NOMO-1 treated with dmso at 0.1 percent for 144 hours (cell line): Measurements from ENCODE around the gene OR2T5.
"Not testable (repeated sequence)": the region's sequence is repeated elsewhere in the genome, so short reads cannot be mapped to it uniquely, and the experiment has no call there.

Experiments
- DNase-seq: peaks from one replicate; lab custom pipeline; 2025; ENCODE audit not compliant: unreplicated experiment; lab: John Stamatoyannopoulos, UW

OR2T5 gene

GRCh38 chr1:248488289-248488688 is at the start of gene OR2T5:
Gene OR2T5, plus strand, starts transcription at chr1:248488589. Its CDS starts 0 bp downstream, at chr1:248488589.
- DNase-seq, result not testable (repeated sequence)

GRCh38 chr1:248438668-248439067 is 49.7 kb upstream of the OR2T5 start:
- DNase-seq, result not testable (repeated sequence)

GRCh38 chr1:248439283-248439682 is 49.1 kb upstream of the OR2T5 start:
- not testable (repeated sequence) for DNase-seq

- not testable (repeated sequence) for DNase-seq
These were observed 45.7 kb upstream of the OR2T5 start for GRCh38 chr1:248442500-248443277.

GRCh38 chr1:248444603-248445002 is 43.8 kb upstream of the OR2T5 start:
- DNase-seq, result not testable (repeated sequence)

GRCh38 chr1:248445399-248445798 is 43.0 kb upstream of the OR2T5 start, which contains the start of gene OR2T2:
Gene OR2T2, plus strand, starts transcription at chr1:248445637. Its CDS starts 7,161 bp downstream, at chr1:248452798.
- DNase-seq, result not testable (repeated sequence)

GRCh38 chr1:248448409-248449074 is 39.8 kb upstream of the OR2T5 start:
- not testable (repeated sequence) for DNase-seq

GRCh38 chr1:248449821-248450465 is 38.4 kb upstream of the OR2T5 start:
- not testable (repeated sequence) for DNase-seq

- not testable (repeated sequence) for DNase-seq
These were observed 37.8 kb upstream of the OR2T5 start for GRCh38 chr1:248450466-248451145.

- DNase-seq, result not testable (repeated sequence)
These were observed 34.8 kb upstream of the OR2T5 start for GRCh38 chr1:248453619-248454018.

- not testable (repeated sequence) for DNase-seq
These were observed 33.3 kb upstream of the OR2T5 start for GRCh38 chr1:248455045-248455444.

- DNase-seq, result not testable (repeated sequence)
These were observed 31.8 kb upstream of the OR2T5 start for GRCh38 chr1:248456635-248457034.

- DNase-seq, result not testable (repeated sequence)
These were observed 29.3 kb upstream of the OR2T5 start for GRCh38 chr1:248459117-248459516.

GRCh38 chr1:248471154-248471553 is 17.2 kb upstream of the OR2T5 start:
- DNase-seq, result no peak

GRCh38 chr1:248472111-248472510 is 16.3 kb upstream of the OR2T5 start:
- DNase-seq, result not testable (repeated sequence)

GRCh38 chr1:248473051-248473450 is 15.3 kb upstream of the OR2T5 start, which contains the start of gene OR2T3:
Gene OR2T3, plus strand, starts transcription at chr1:248473351. Its CDS starts 0 bp downstream, at chr1:248473351.
- DNase-seq, result not testable (repeated sequence)

GRCh38 chr1:248475660-248476059 is 12.7 kb upstream of the OR2T5 start:
- DNase-seq, result not testable (repeated sequence)

GRCh38 chr1:248481686-248482579 is 6.5 kb upstream of the OR2T5 start:
- DNase-seq, result not testable (repeated sequence)

GRCh38 chr1:248496661-248497060 is 8.3 kb downstream of the OR2T5 start:
- DNase-seq, result not testable (repeated sequence)
